K562 (cell line): ENCODE measurements around the gene TSHZ1. TPM values are rescaled to one million over a fixed set of nuclear protein-coding genes. Genes with fewer than 3 reads are reported as not detected.

Source experiments
- ATAC-seq: fragments of 200-7000 bp; cut with Tn5 transposase; 3 replicates; pipeline ENCODE4 v1.9.1; 2020; ENCODE audit warnings: moderate library complexity
- BruUV-seq: library from RNA; stranded (reverse); fragments of 400-500 nt; replicated peaks from 2 replicates; lab custom pipeline; 2021; lab: Mats Ljungman, UMichigan
- CTCF ChIA-PET: fragments of 300-600 bp; formaldehyde crosslinking; extraction: SDS; loops from one replicate; lab custom pipeline; 2021; ENCODE audit warnings: low intra/inter-chr PET ratio; lab: Yijun Ruan, JAX
- POLR2A ChIA-PET: fragments of 300-600, 350-650 bp; sonication (Branson Sonifier 250); formaldehyde crosslinking; extraction: SDS; loops from one replicate; lab custom pipeline; 2021; ENCODE audit warnings: antibody characterized with exemption, inconsistent platforms; lab: Yijun Ruan, JAX
- DNase-seq, 4 experiments: peaks; one replicate each; pipeline versions ENCODE4 v3.0.0 to v3.0.0-alpha.2; 2011 to 2018; ENCODE audit warnings: low spot score in 3 of 4, mixed read lengths in 3 of 4; ENCODE audit errors: extremely low read depth in 1 of 4
- FAIRE-seq: peaks from 2 replicates; lab custom pipeline; 2011; peaks lifted over from hg19 to GRCh38; lab: Jason Lieb, UNC
- H2AFZ ChIP-seq: 2 replicates; pipeline ENCODE4 v1.6.0; 2011; ENCODE audit warnings: low read depth, low read length, control low read depth, inconsistent platforms
- H3K27ac ChIP-seq: fragments of 200-600 bp; 3 replicates; pipeline ENCODE4 v1.8.0; 2011; ENCODE audit warnings: low read depth, mild to moderate bottlenecking, control low read depth, inconsistent platforms, low read length, moderate library complexity, mixed read lengths; ENCODE audit errors: extremely low read depth
- H3K27me3 ChIP-seq, 2 experiments: fragments of 300-600 bp in 1 of 2; 2 replicates in 1 of 2; 3 replicates in 1 of 2; pipeline versions ENCODE4 v1.6.0 to v1.8.0; 2011; ENCODE audit warnings: inconsistent platforms in 2 of 2, low read length in 2 of 2, mild to moderate bottlenecking in 1 of 2, mixed read lengths in 1 of 2, moderate library complexity in 1 of 2; ENCODE audit not compliant: control insufficient read depth in 2 of 2, insufficient read depth in 2 of 2
- H3K36me3 ChIP-seq: fragments of 300-600 bp; 3 replicates; pipeline ENCODE4 v1.8.0; 2011; ENCODE audit warnings: mild to moderate bottlenecking, low read length, inconsistent platforms; ENCODE audit not compliant: control insufficient read depth, insufficient read depth
- H3K4me1 ChIP-seq, 2 experiments: fragments of 200-600 bp in 1 of 2; replicated peaks in 1 of 2; 2 replicates in 1 of 2; 3 replicates in 1 of 2; pipeline versions ENCODE4 v1.5.1 to v1.8.0; 2011; ENCODE audit warnings: inconsistent platforms in 2 of 2, low read length in 2 of 2, mild to moderate bottlenecking in 1 of 2, mixed read lengths in 1 of 2, moderate library complexity in 1 of 2; ENCODE audit not compliant: control insufficient read depth in 2 of 2, insufficient read depth in 2 of 2
- H3K4me2 ChIP-seq: 2 replicates; pipeline ENCODE4 v1.6.1; 2011; ENCODE audit warnings: low read length, control low read depth, inconsistent platforms, mixed read lengths; ENCODE audit not compliant: insufficient read depth
- H3K4me3 ChIP-seq: fragments of 200-600 bp; sonication (generic), shearing (Covaris generic); 2 replicates; pipeline ENCODE4 v1.5.1; 2016; ENCODE audit warnings: control low read depth, inconsistent platforms
- H3K79me2 ChIP-seq: fragments of 200-600 bp; 3 replicates; pipeline ENCODE4 v1.8.0; 2011; ENCODE audit warnings: low read length, inconsistent platforms; ENCODE audit not compliant: control insufficient read depth, insufficient read depth
- H3K9ac ChIP-seq, 2 experiments: 2 replicates each; pipeline versions ENCODE4 v1.6.0 to v1.6.1; 2011; ENCODE audit warnings: low read depth in 2 of 2, low read length in 2 of 2, control low read depth in 1 of 2, inconsistent platforms in 1 of 2, mild to moderate bottlenecking in 1 of 2, mixed read lengths in 1 of 2; ENCODE audit not compliant: insufficient read depth in 1 of 2
- H3K9me1 ChIP-seq: one replicate; pipeline ENCODE4 v1.6.0; 2011; ENCODE audit warnings: inconsistent platforms, mild to moderate bottlenecking, low read length, moderate library complexity; ENCODE audit not compliant: control insufficient read depth, insufficient read depth
- H3K9me3 ChIP-seq: replicated peaks from 2 replicates; pipeline ENCODE4 v1.5.1; 2011; ENCODE audit warnings: low read depth, low read length, inconsistent platforms; ENCODE audit not compliant: control insufficient read depth, insufficient read depth
- H4K20me1 ChIP-seq: replicated peaks from 2 replicates; pipeline ENCODE4 v1.6.1; 2011; ENCODE audit warnings: low read length, inconsistent platforms, mixed read lengths; ENCODE audit not compliant: control insufficient read depth, insufficient read depth
- DNMT1 ChIP-seq: fragments of 450-650 bp; IDR thresholded peaks from 2 replicates; pipeline ENCODE4 v1.6.1; 2016; ENCODE audit warnings: antibody characterized with exemption, mild to moderate bottlenecking
- FOS ChIP-seq: IDR thresholded peaks from 3 replicates; pipeline ENCODE4 v1.6.1; 2011; ENCODE audit not compliant: insufficient read length; ENCODE audit errors: extremely low read depth
- FOXP1 ChIP-seq: sonication (generic); formaldehyde crosslinking; IDR thresholded peaks from 2 replicates; pipeline ENCODE4 v1.8.0; 2022; ENCODE audit warnings: mild to moderate bottlenecking, missing genetic modification reagents
- KAT2B ChIP-seq: IDR thresholded peaks from one replicate; pipeline ENCODE4 v1.6.1; 2012; ENCODE audit warnings: low read depth, mild to moderate bottlenecking, control low read depth, inconsistent platforms, low read length, moderate library complexity
- MYNN ChIP-seq, 2 experiments: sonication (generic); formaldehyde crosslinking in 1 of 2; IDR thresholded peaks; 2 replicates each; pipeline versions ENCODE4 v1.5.0 to v1.6.1; 2016 to 2020; ENCODE audit warnings: antibody characterized with exemption in 1 of 2, missing genetic modification reagents in 1 of 2
- POLR2G ChIP-seq: fragments of 200-400 bp; formaldehyde crosslinking; IDR thresholded peaks from 2 replicates; pipeline ENCODE4 v1.6.1; 2017; ENCODE audit warnings: low read depth, mild to moderate bottlenecking, antibody characterized with exemption, low read length, moderate library complexity
- RBM22 ChIP-seq: fragments of 200-400 bp; formaldehyde crosslinking; IDR thresholded peaks from 2 replicates; pipeline ENCODE4 v1.6.1; 2018; ENCODE audit warnings: low read length, low read depth; ENCODE audit not compliant: poor library complexity, severe bottlenecking
- RBM34 ChIP-seq: fragments of 200-400 bp; formaldehyde crosslinking; IDR thresholded peaks from 2 replicates; pipeline ENCODE4 v1.6.1; 2018; ENCODE audit warnings: low read length, borderline replicate concordance; ENCODE audit not compliant: insufficient read depth
- SIRT6 ChIP-seq: IDR thresholded peaks from one replicate; pipeline ENCODE4 v1.6.1; 2012; ENCODE audit warnings: low read depth, mild to moderate bottlenecking, control low read depth, inconsistent platforms, low read length, moderate library complexity
- SP2 ChIP-seq: IDR thresholded peaks from 2 replicates; pipeline ENCODE4 v1.6.1; 2011; ENCODE audit warnings: mild to moderate bottlenecking, low read depth, low read length, moderate library complexity; ENCODE audit not compliant: poor library complexity, severe bottlenecking; ENCODE audit errors: extremely low read depth
- ZNF217 ChIP-seq: sonication (generic); formaldehyde crosslinking; IDR thresholded peaks from 2 replicates; pipeline ENCODE4 v1.8.0; 2022; ENCODE audit warnings: mild to moderate bottlenecking, missing genetic modification reagents
- ZNF586 ChIP-seq: fragments of 450-650 bp; formaldehyde crosslinking; conservative IDR thresholded peaks from 2 replicates; pipeline ENCODE4 v1.4.0; 2020; ENCODE audit warnings: mild to moderate bottlenecking, moderate library complexity
- WGBS: fragments of 100-300 bp; shearing (Covaris generic); methylation state at CpG from one replicate; pipeline ENCODE4 v1.1.6; 2016; ENCODE audit warnings: low coverage, mixed read lengths; ENCODE audit not compliant: insufficient coverage; ENCODE audit errors: missing lambda C conversion rate; 5-methylcytosine and 5-hydroxymethylcytosine counted together
- in situ Hi-C: fragments of 300-500 bp; cut with MboI; formaldehyde crosslinking; loops from 4 replicates; pipeline ENCODE4 v1.15.0; 2018; ENCODE audit warnings: inconsistent platforms, mixed read lengths
- intact Hi-C: fragments of 100-400 bp; cut with micrococcal nuclease; formaldehyde crosslinking; loops from 2 replicates; pipeline ENCODE4 v1.14.2; 2022
- polyA plus RNA-seq, 8 experiments: library from polyadenylated mRNA; depleted of rRNA in 4 of 8; stranded (reverse) in 5 of 8; unstranded in 3 of 8; fragments of >200 nt; fragmentation: Nextera tagmentation in 2 of 8; fragmentation: Illumina TruSeq in 1 of 8; extraction: Ambion mirVana in 2 of 8; extraction: Trizol in 1 of 8; gene quantifications; 2 replicates each; pipeline versions ENCODE4 v1.2.1 to v1.2.3, GENCODE V29; 2011 to 2014; ENCODE audit warnings: inconsistent platforms in 1 of 8, missing spikeins in 1 of 8
- total RNA-seq, 7 experiments: library from RNA; depleted of rRNA in 6 of 7; stranded (reverse); fragments of >200 nt in 6 of 7; fragmentation: Illumina TruSeq in 2 of 7; extraction: Trizol in 2 of 7; gene quantifications; 2 replicates each; pipeline versions ENCODE4 v1.2.1 to v1.2.3, GENCODE V29; 2011 to 2021; ENCODE audit warnings: low replicate concordance in 1 of 7
- TF ChIP-seq, protein P1 (sequence below): fragments of 250-450 bp; sonication (Bioruptor Pico); IDR thresholded peaks from 2 replicates; pipeline ENCODE4 v1.5.1; 2021; ENCODE audit warnings: mild to moderate bottlenecking

TSHZ1 gene
- total and polyA plus RNA-seq, 9 of the 15 experiments (the other 6 are each of a cell fraction or from before 2014, with no cell fraction given) = 1.1 to 7.2 (median 2.7) TPM

DNA sequence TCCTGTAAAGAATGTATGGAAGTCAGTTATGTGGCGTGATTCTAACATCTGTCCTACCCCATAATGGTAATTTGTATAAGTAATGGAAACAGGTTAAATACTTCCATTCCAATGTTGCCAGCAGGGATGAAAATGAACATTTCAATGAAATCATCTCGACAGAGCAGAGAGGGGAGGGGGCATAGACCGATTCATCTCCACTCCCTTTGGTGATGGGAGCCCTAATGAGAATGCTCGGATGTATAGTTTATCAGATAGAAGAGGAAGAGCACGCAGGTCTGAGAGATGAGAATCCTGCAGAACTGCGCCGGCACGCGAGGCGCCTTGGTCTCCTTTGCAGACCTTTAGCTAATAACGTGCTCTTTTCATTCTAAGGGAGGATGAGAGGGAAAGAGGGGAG lies 61.4 kb downstream of the TSHZ1 start:
- ATAC-seq (no peak), FAIRE-seq (no peak), DNase-seq (no peak)
- no TSS peak for BruUV-seq
- in situ Hi-C loops (no loop called here), intact Hi-C loops (no loop called here)
- Histone ChIP-seq H3K9me1 (no peaks in the 10 kb centered on the region), H3K79me2 (no peaks in the 10 kb centered on the region), H2AFZ (no peak overlapping the region), H3K9me3 (no peaks in the 10 kb centered on the region), H3K9ac (no peak overlapping the region), H3K4me2 (no peak overlapping the region), H3K27ac (no peak overlapping the region), H3K4me3 (no peak overlapping the region), H4K20me1 (peaks cover 7% of the 10 kb centered on the region), H3K36me3 (no peaks in the 10 kb centered on the region), H3K27me3 (no peaks in the 10 kb centered on the region; a peak in 1 of 5 replicates), H3K4me1 (no peaks in the 10 kb centered on the region; a peak in 1 of 5 replicates)
- CTCF ChIA-PET = no interaction called here
- no peak for TF ChIP-seq SIRT6
- no peak for TF ChIP-seq RBM34
- TF ChIP-seq RBM22 = no peak
- TF ChIP-seq KAT2B = no peak
- no peak for TF ChIP-seq MYNN (IDR thresholded peaks at IDR 0.05)
- TF ChIP-seq MYNN (CRISPR knock-in tag; IDR thresholded peaks at IDR 0.05) = no peak
- no peak for TF ChIP-seq FOS
- TF ChIP-seq, protein P1, sequence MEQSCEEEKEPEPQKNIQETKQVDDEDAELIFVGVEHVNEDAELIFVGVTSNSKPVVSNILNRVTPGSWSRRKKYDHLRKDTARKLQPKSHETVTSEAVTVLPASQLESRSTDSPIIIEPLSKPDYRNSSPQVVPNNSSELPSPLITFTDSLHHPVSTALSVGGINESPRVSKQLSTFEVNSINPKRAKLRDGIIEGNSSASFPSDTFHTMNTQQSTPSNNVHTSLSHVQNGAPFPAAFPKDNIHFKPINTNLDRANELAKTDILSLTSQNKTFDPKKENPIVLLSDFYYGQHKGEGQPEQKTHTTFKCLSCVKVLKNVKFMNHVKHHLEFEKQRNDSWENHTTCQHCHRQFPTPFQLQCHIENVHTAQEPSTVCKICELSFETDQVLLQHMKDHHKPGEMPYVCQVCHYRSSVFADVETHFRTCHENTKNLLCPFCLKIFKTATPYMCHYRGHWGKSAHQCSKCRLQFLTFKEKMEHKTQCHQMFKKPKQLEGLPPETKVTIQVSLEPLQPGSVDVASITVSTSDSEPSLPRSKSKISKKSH (CRISPR knock-in tag) = no peak
- TF ChIP-seq POLR2G = no peak
- no peak for TF ChIP-seq ZNF217 (CRISPR knock-in tag)
- TF ChIP-seq SP2 = no peak
- no peak for TF ChIP-seq ZNF586 (CRISPR knock-in tag)
- no peak for TF ChIP-seq DNMT1
- no peak for TF ChIP-seq FOXP1
- WGBS = 55% methylated on average over 2 of the region's 11 CpGs
- POLR2A ChIA-PET = no interaction called here
